ENCODE results near the gene ARF6.
"Not testable (repeated sequence)": the region's sequence is repeated elsewhere in the genome, so short reads cannot be mapped to it uniquely, and the experiment has no call there.

GRCh38 chr14:49939215-49939614, 46.3 kb downstream of the ARF6 start:
- TF ChIP-seq, protein P1, sequence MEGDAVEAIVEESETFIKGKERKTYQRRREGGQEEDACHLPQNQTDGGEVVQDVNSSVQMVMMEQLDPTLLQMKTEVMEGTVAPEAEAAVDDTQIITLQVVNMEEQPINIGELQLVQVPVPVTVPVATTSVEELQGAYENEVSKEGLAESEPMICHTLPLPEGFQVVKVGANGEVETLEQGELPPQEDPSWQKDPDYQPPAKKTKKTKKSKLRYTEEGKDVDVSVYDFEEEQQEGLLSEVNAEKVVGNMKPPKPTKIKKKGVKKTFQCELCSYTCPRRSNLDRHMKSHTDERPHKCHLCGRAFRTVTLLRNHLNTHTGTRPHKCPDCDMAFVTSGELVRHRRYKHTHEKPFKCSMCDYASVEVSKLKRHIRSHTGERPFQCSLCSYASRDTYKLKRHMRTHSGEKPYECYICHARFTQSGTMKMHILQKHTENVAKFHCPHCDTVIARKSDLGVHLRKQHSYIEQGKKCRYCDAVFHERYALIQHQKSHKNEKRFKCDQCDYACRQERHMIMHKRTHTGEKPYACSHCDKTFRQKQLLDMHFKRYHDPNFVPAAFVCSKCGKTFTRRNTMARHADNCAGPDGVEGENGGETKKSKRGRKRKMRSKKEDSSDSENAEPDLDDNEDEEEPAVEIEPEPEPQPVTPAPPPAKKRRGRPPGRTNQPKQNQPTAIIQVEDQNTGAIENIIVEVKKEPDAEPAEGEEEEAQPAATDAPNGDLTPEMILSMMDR (conservative IDR thresholded peaks at IDR 0.05 in 1 of 2, IDR thresholded peaks at IDR 0.05 in 1 of 2; ENCODE audit: extremely low read depth in 1 of 2, insufficient read depth in 1 of 2, low read depth in 1 of 2, low read length in 2 of 2): not testable (repeated sequence)
- not testable (repeated sequence) for TF ChIP-seq EZH2 (IDR thresholded peaks at IDR 0.05; ENCODE audit: borderline replicate concordance, low read length)

Data from mammary epithelial cell (primary cell).